Natural killer cell (primary cell): Measurements from ENCODE around the gene PIGQ. TPM values are rescaled to one million over a fixed set of nuclear protein-coding genes. Genes with fewer than 3 reads are reported as not detected.

Source experiments
- ATAC-seq, 3 donors: fragments of 150-1000 bp in 2 of 3; fragments of 200-7000 bp in 1 of 3; cut with Tn5 transposase; 1 replicate in 1 of 3; 2 replicates in 2 of 3; pipeline ENCODE4 v1.10.0; 2021; ENCODE audit warnings: mild to moderate bottlenecking in 2 of 3, moderate library complexity in 2 of 3
- DNase-seq, 2 donors: peaks; one replicate each; pipeline versions ENCODE4 v3.0.0 to v3.0.0-alpha.2; 2013 to 2021; ENCODE audit warnings: mixed read lengths in 1 of 2
- H3K27ac ChIP-seq: one replicate; pipeline ENCODE4 v1.5.1; 2013; ENCODE audit warnings: mild to moderate bottlenecking, low read length
- H3K27me3 ChIP-seq: one replicate; pipeline ENCODE4 v1.6.1; 2013; ENCODE audit warnings: low read length; ENCODE audit not compliant: control insufficient read depth, insufficient read depth
- H3K36me3 ChIP-seq: one replicate; pipeline ENCODE4 v1.6.1; 2013; ENCODE audit warnings: low read length; ENCODE audit not compliant: control insufficient read depth, insufficient read depth
- H3K4me1 ChIP-seq: one replicate; pipeline ENCODE4 v1.6.1; 2013; ENCODE audit warnings: low read length; ENCODE audit not compliant: control insufficient read depth, insufficient read depth
- H3K4me3 ChIP-seq: one replicate; pipeline ENCODE4 v1.5.1; 2013; ENCODE audit warnings: low read length
- H3K9me3 ChIP-seq: one replicate; pipeline ENCODE4 v1.6.1; 2013; ENCODE audit warnings: low read length; ENCODE audit not compliant: control insufficient read depth, insufficient read depth
- H3K27ac Mint-ChIP-seq, 2 donors: one replicate each; pipeline ENCODE4 v1.8.0; 2022; ENCODE audit warnings: mild to moderate bottlenecking in 2 of 2, mixed read lengths in 2 of 2, moderate library complexity in 1 of 2
- H3K27me3 Mint-ChIP-seq, 2 donors: one replicate each; pipeline ENCODE4 v1.8.0; 2022; ENCODE audit warnings: low read depth in 2 of 2, mixed read lengths in 2 of 2
- H3K36me3 Mint-ChIP-seq: one replicate; pipeline ENCODE4 v1.8.0; 2022; ENCODE audit warnings: mixed read lengths
- H3K4me1 Mint-ChIP-seq, 2 donors: one replicate each; pipeline ENCODE4 v1.8.0; 2022; ENCODE audit warnings: mixed read lengths in 2 of 2
- H3K4me3 Mint-ChIP-seq: one replicate; pipeline ENCODE4 v1.8.0; 2022; ENCODE audit warnings: mild to moderate bottlenecking, moderate library complexity, mixed read lengths
- H3K9me3 Mint-ChIP-seq, 2 donors: one replicate each; pipeline ENCODE4 v1.8.0; 2022; ENCODE audit warnings: mixed read lengths in 2 of 2
- CTCF ChIP-seq: fragments of 200-600 bp; IDR thresholded peaks from one replicate; pipeline ENCODE4 v1.8.0; 2022; ENCODE audit warnings: antibody characterized with exemption
- WGBS: methylation state at CpG from one replicate; pipeline ENCODE4 v1.1.7; 2013; ENCODE audit warnings: missing lambda C conversion rate; ENCODE audit not compliant: insufficient coverage; 5-methylcytosine and 5-hydroxymethylcytosine counted together
- intact Hi-C: fragments of 100-400 bp; cut with micrococcal nuclease; formaldehyde crosslinking; loops from one replicate; pipeline ENCODE4 v1.14.2; 2022
- total RNA-seq, 4 donors: library from RNA; stranded (reverse); fragments of 120-200 nt in 1 of 4; gene quantifications; one replicate each; pipeline versions ENCODE4 v1.2.3 to v1.2.4, GENCODE V29; 2013 to 2022

PIGQ gene
- total RNA-seq, 3 donors from 2014 or later (not counting 1 experiment from before 2014, with no cell fraction given) = 27.6 to 40.5 (median 37.0) TPM

DNA sequence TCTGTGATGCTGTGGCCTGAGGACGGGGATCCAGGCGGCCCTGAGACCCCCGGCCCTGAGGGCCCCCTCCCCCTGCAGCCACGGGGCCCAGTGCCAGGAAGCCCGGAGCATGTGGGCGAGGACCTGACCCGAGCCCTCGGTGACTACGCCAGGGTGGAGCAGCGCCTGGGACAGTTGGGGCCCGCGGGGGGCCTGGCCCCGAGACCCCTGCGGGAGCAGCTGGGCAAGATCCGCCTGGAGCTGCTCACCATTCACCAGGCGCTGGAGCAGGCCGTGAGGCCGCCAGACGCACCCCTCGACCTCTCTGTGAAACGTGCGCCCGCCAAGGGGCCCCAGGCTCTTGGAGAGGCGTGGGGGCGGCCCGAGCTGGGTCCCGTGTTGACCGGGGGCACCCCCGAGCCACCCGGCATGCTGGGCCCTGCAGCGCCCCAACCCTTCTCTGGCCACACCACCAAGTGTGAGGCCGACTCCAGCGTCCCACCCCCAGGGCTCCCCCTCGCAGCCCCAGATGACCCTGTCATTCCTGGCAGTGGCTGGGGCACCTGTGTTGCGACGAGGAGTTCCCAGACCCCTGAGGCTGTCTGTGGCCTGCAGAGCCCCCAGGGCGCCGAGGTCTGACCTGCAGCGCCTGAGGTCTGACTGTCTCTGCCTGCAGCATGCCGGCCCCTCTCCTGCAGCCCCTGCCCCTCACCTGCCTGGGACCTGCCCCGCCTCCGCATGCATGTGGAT lies 4.9 kb upstream of the PIGQ start:
- no peak overlapping the region for H3K4me3 Mint-ChIP-seq
- no peaks in the 10 kb centered on the region for H3K27me3 Mint-ChIP-seq
- no peaks in the 10 kb centered on the region for H3K36me3 Mint-ChIP-seq
- Histone ChIP-seq H3K36me3 (no peaks in the 10 kb centered on the region), H3K4me1 (peaks cover 32% of the 10 kb centered on the region), H3K27me3 (peaks cover 5% of the 10 kb centered on the region), H3K4me3 (no peak overlapping the region), H3K27ac (no peak overlapping the region), H3K9me3 (no peaks in the 10 kb centered on the region)
- H3K9me3 Mint-ChIP-seq = no peaks in the 10 kb centered on the region
- H3K4me1 Mint-ChIP-seq = peaks cover 0 to 16% of the 10 kb centered on the region in 2 donors
- 93% methylated on average over 42 of the region's 42 CpGs for WGBS
- intact Hi-C loops = no loop called here
- DNase-seq = no peak
- no peak for ATAC-seq
- TF ChIP-seq CTCF = no peak
- no peak overlapping the region for H3K27ac Mint-ChIP-seq

- Mint-ChIP-seq H3K27ac (no peak overlapping the region), H3K27me3 (no peaks in the 10 kb centered on the region), H3K4me1 (peaks cover 2 to 19% of the 10 kb centered on the region in 2 donors), H3K4me3 (no peak overlapping the region), H3K36me3 (no peaks in the 10 kb centered on the region), H3K9me3 (no peaks in the 10 kb centered on the region)
- no peak for DNase-seq
- Histone ChIP-seq H3K4me1 (peaks cover 37% of the 10 kb centered on the region), H3K36me3 (no peaks in the 10 kb centered on the region), H3K4me3 (no peak overlapping the region), H3K27me3 (peaks cover 5% of the 10 kb centered on the region), H3K9me3 (no peaks in the 10 kb centered on the region), H3K27ac (no peak overlapping the region)
- no peak for ATAC-seq
- no peak for TF ChIP-seq CTCF
- 86% methylated on average over 35 of the region's 35 CpGs for WGBS
- intact Hi-C loops = no loop called here
Observed at GRCh38 chr16:565419-566330, 4.1 kb upstream of the PIGQ start.

GRCh38 chr16:566475-567372 lies 3.0 kb upstream of the PIGQ start, which contains the start of gene NHLRC4:
TSS of gene NHLRC4 (plus strand) at chr16:567005. CDS start at chr16:568048, 1,043 bp downstream.
- intact Hi-C loops = no loop called here
- Mint-ChIP-seq H3K4me1 (peaks cover 13 to 29% of the 10 kb centered on the region in 2 donors), H3K9me3 (no peaks in the 10 kb centered on the region), H3K27ac (peak within 1 kb of the TSS; percentile 26 to 69), H3K4me3 (peak within 1 kb of the TSS; percentile 42), H3K27me3 (no peaks in the 10 kb centered on the region), H3K36me3 (no peaks in the 10 kb centered on the region)
- H3K36me3 ChIP-seq = no peaks in the 10 kb centered on the region
- peak in 1 of 2 donors; percentile 66 for DNase-seq
- no peak for TF ChIP-seq CTCF
- H3K27ac ChIP-seq = peak within 1 kb of the TSS; percentile 15
- H3K4me3 ChIP-seq = peak within 1 kb of the TSS; percentile 23
- ATAC-seq = peak in 2 of 3 donors; percentile 24 to 31
- peaks cover 43% of the 10 kb centered on the region for H3K4me1 ChIP-seq
- 35% methylated on average over 26 of the region's 26 CpGs for WGBS
- no peaks in the 10 kb centered on the region for H3K27me3 ChIP-seq
- no peaks in the 10 kb centered on the region for H3K9me3 ChIP-seq
